IMR-90 (cell line): ENCODE results near the gene ZBTB40. TPM values are rescaled to one million over a fixed set of nuclear protein-coding genes. Genes with fewer than 3 reads are reported as not detected.
A peak's percentile ranks its signal among the peaks of the same experiment; 100 is the strongest.

ENCODE experiments used
- ATAC-seq: fragments of 200-7000 bp; cut with Tn5 transposase; 2 replicates; pipeline ENCODE4 v1.9.1; 2020; ENCODE audit warnings: low read depth, mild to moderate bottlenecking, moderate library complexity
- BruUV-seq: library from RNA; stranded (reverse); fragments of 400-500 nt; replicated peaks from 2 replicates; lab custom pipeline; 2021; lab: Mats Ljungman, UMichigan
- CTCF ChIA-PET: fragments of 300-600 bp; formaldehyde crosslinking; extraction: SDS; loops from one replicate; lab custom pipeline; 2021; ENCODE audit warnings: antibody characterized with exemption; lab: Yijun Ruan, JAX
- POLR2A ChIA-PET: fragments of 300-600 bp; sonication (Branson Sonifier 250); formaldehyde crosslinking; loops from one replicate; lab custom pipeline; 2022; ENCODE audit warnings: antibody characterized with exemption; ENCODE audit not compliant: unreplicated experiment; lab: Charles Lee
- DNase-seq: peaks from one replicate; pipeline ENCODE4 v3.0.0; 2013
- H2AFZ ChIP-seq: replicated peaks from 2 replicates; pipeline ENCODE3; 2013; ENCODE audit warnings: low read length, mild to moderate bottlenecking; ENCODE audit not compliant: poor library complexity
- H2AK5ac ChIP-seq: 2 replicates; pipeline ENCODE4 v1.6.1; 2013; ENCODE audit warnings: low read depth, low read length, inconsistent platforms
- H2AK9ac ChIP-seq: replicated peaks from 2 replicates; pipeline ENCODE3; 2013; ENCODE audit warnings: mild to moderate bottlenecking, low read depth, low read length, moderate library complexity; ENCODE audit not compliant: poor library complexity
- H2BK120ac ChIP-seq: 2 replicates; pipeline ENCODE4 v1.6.1; 2013; ENCODE audit warnings: low read depth, low read length, inconsistent platforms
- H2BK15ac ChIP-seq: 3 replicates; pipeline ENCODE4 v1.6.1; 2013; ENCODE audit warnings: low read depth, low read length, inconsistent platforms
- H2BK20ac ChIP-seq: 2 replicates; pipeline ENCODE4 v1.6.1; 2013; ENCODE audit warnings: low read depth, mild to moderate bottlenecking, inconsistent platforms, low read length, moderate library complexity
- H2BK5ac ChIP-seq: 2 replicates; pipeline ENCODE4 v1.6.1; 2013; ENCODE audit warnings: mild to moderate bottlenecking, low read depth, low read length, inconsistent platforms; ENCODE audit not compliant: poor library complexity, severe bottlenecking
- H3K14ac ChIP-seq: replicated peaks from 2 replicates; pipeline ENCODE4 v1.6.1; 2013; ENCODE audit warnings: low read depth, low read length, inconsistent platforms
- H3K18ac ChIP-seq: 2 replicates; pipeline ENCODE4 v1.6.1; 2013; ENCODE audit warnings: low read depth, low read length, control low read depth
- H3K23ac ChIP-seq: 2 replicates; pipeline ENCODE4 v1.6.1; 2013; ENCODE audit warnings: low read depth, low read length, inconsistent platforms
- H3K27ac ChIP-seq: 2 replicates; pipeline ENCODE4 v1.5.1; 2013; ENCODE audit warnings: mild to moderate bottlenecking, control low read depth, low read length; ENCODE audit not compliant: insufficient read depth
- H3K27me3 ChIP-seq: 2 replicates; pipeline ENCODE4 v1.6.1; 2013; ENCODE audit warnings: low read length; ENCODE audit not compliant: control insufficient read depth, insufficient read depth
- H3K36me3 ChIP-seq: 2 replicates; pipeline ENCODE4 v1.6.1; 2013; ENCODE audit warnings: low read length, mixed read lengths; ENCODE audit not compliant: control insufficient read depth, insufficient read depth
- H3K4ac ChIP-seq: 2 replicates; pipeline ENCODE4 v1.6.1; 2013; ENCODE audit warnings: low read depth, low read length, inconsistent platforms
- H3K4me1 ChIP-seq: 2 replicates; pipeline ENCODE4 v1.6.1; 2013; ENCODE audit warnings: low read length, mixed read lengths; ENCODE audit not compliant: control insufficient read depth, insufficient read depth
- H3K4me2 ChIP-seq: 2 replicates; pipeline ENCODE4 v1.6.1; 2013; ENCODE audit warnings: low read depth, mild to moderate bottlenecking, control low read depth, low read length, moderate library complexity
- H3K4me3 ChIP-seq: 2 replicates; pipeline ENCODE4 v1.5.1; 2013; ENCODE audit warnings: low read depth, mild to moderate bottlenecking, control low read depth, low read length, moderate library complexity; ENCODE audit not compliant: insufficient read depth
- H3K56ac ChIP-seq: 2 replicates; pipeline ENCODE4 v1.6.1; 2013; ENCODE audit warnings: low read length, inconsistent platforms; ENCODE audit not compliant: insufficient read depth; ENCODE audit errors: extremely low read depth
- H3K79me1 ChIP-seq, 2 experiments: 2 replicates each; pipeline ENCODE4 v1.6.1; 2013; ENCODE audit warnings: low read length in 2 of 2, inconsistent platforms in 1 of 2, low read depth in 1 of 2
- H3K9ac ChIP-seq: 2 replicates; pipeline ENCODE4 v1.6.1; 2013; ENCODE audit warnings: low read depth, low read length, control low read depth
- H3K9me1 ChIP-seq: 2 replicates; pipeline ENCODE4 v1.6.1; 2013; ENCODE audit warnings: low read length, inconsistent platforms; ENCODE audit not compliant: insufficient read depth
- H3K9me3 ChIP-seq: 2 replicates; pipeline ENCODE4 v1.6.1; 2013; ENCODE audit warnings: low read length; ENCODE audit not compliant: control insufficient read depth, insufficient read depth
- H4K20me1 ChIP-seq: 2 replicates; pipeline ENCODE4 v1.6.1; 2013; ENCODE audit warnings: low read length, inconsistent platforms; ENCODE audit not compliant: insufficient read depth
- H4K5ac ChIP-seq: 2 replicates; pipeline ENCODE4 v1.6.1; 2013; ENCODE audit warnings: mild to moderate bottlenecking, low read depth, low read length, control low read depth
- H4K8ac ChIP-seq, 2 experiments: 2 replicates each; pipeline ENCODE4 v1.6.1; 2013; ENCODE audit warnings: low read depth in 2 of 2, low read length in 2 of 2, control low read depth in 1 of 2, inconsistent platforms in 1 of 2
- H4K91ac ChIP-seq: 2 replicates; pipeline ENCODE4 v1.6.1; 2013; ENCODE audit warnings: low read depth, low read length, inconsistent platforms; ENCODE audit not compliant: insufficient read depth
- CHD1 ChIP-seq: IDR thresholded peaks from 2 replicates; pipeline ENCODE4 v1.6.1; 2012; ENCODE audit warnings: low read depth, low read length, improper control_type of control experiment
- CTCF ChIP-seq: conservative IDR thresholded peaks from 2 replicates; pipeline ENCODE4 v1.5.1; 2012; ENCODE audit warnings: mild to moderate bottlenecking, low read depth, low read length, improper control_type of control experiment
- RCOR1 ChIP-seq: IDR thresholded peaks from 2 replicates; pipeline ENCODE4 v1.6.1; 2012; ENCODE audit warnings: mild to moderate bottlenecking, low read length, improper control_type of control experiment; ENCODE audit not compliant: insufficient replicate concordance
- SMC3 ChIP-seq: fragments of 150-350 bp; IDR thresholded peaks from 2 replicates; pipeline ENCODE4 v1.6.1; 2016; ENCODE audit warnings: low read depth, mild to moderate bottlenecking, antibody characterized with exemption, low read length, moderate library complexity
- WGBS, 2 experiments: methylation state at CpG; one replicate each; pipeline versions ENCODE4 v1.1.5 to v1.1.7; 2013; ENCODE audit warnings: missing lambda C conversion rate in 2 of 2; ENCODE audit not compliant: insufficient read length in 1 of 2; ENCODE audit errors: extremely low coverage in 2 of 2; 5-methylcytosine and 5-hydroxymethylcytosine counted together
- dilution Hi-C: fragments of 300-500 bp; cut with HindIII; formaldehyde crosslinking; loops from one replicate; pipeline ENCODE4 v1.14.3; 2018; ENCODE audit warnings: low sequenced_read_pairs; ENCODE audit not compliant: unreplicated experiment
- in situ Hi-C: fragments of 300-500 bp; cut with MboI; formaldehyde crosslinking; loops from 3 replicates; pipeline ENCODE4 v1.14.3; 2019; ENCODE audit warnings: low sequenced_read_pairs, inconsistent platforms, mixed read lengths
- intact Hi-C: fragments of 100-400 bp; cut with micrococcal nuclease; formaldehyde crosslinking; loops from 2 replicates; pipeline ENCODE4 v1.10.0; 2022
- polyA plus RNA-seq, 3 experiments: library from polyadenylated mRNA; depleted of rRNA; stranded (reverse); fragments of >200 nt; gene quantifications; 2 replicates each; pipeline ENCODE4 v1.2.3, GENCODE V29; 2012; ENCODE audit warnings: low replicate concordance in 1 of 3
- total RNA-seq: library from RNA; depleted of rRNA; stranded (reverse); fragments of >200 nt; gene quantifications from 2 replicates; pipeline ENCODE4 v1.2.3, GENCODE V29; 2012

The ZBTB40 gene
- total and polyA plus RNA-seq, 2 of the 4 experiments (the other 2 are of a cell fraction) = 6.0 to 9.7 TPM

- ATAC-seq = no peak
These were observed 50.6 kb downstream of the ZBTB40 start for GRCh38 chr1:22502202-22502601.

More at GRCh38 chr1:22502202-22502601, 50.6 kb downstream of the ZBTB40 start:
- Histone ChIP-seq H3K4me3 (no peak overlapping the region), H3K9me1 (peaks cover 8% of the 10 kb centered on the region), H2AK9ac (no peak overlapping the region), H3K4ac (no peak overlapping the region), H3K9ac (no peak overlapping the region), H4K91ac (no peak overlapping the region), H3K14ac (no peak overlapping the region), H3K18ac (no peak overlapping the region), H3K4me1 (peaks cover 7% of the 10 kb centered on the region; the same call in 1 of the 2 replicates), H3K9me3 (no peaks in the 10 kb centered on the region), H3K36me3 (peaks cover 10% of the 10 kb centered on the region), H3K27ac (no peak overlapping the region), H3K56ac (no peak overlapping the region), H3K79me1 (peaks cover 0 to 15% of the 10 kb centered on the region in 2 experiments; a peak in 3 of 4 replicates), H3K27me3 (no peaks in the 10 kb centered on the region), H3K4me2 (no peak overlapping the region), H2BK120ac (no peak overlapping the region), H4K8ac (no peak overlapping the region), H2BK20ac (no peak overlapping the region), H3K23ac (no peak overlapping the region), H2AFZ (no peak overlapping the region), H2AK5ac (no peak overlapping the region), H4K20me1 (no peaks in the 10 kb centered on the region), H4K5ac (no peak overlapping the region), H2BK15ac (no peak overlapping the region), H2BK5ac (peak overlapping the region; percentile 27)
- no peak for TF ChIP-seq CHD1
- no peak for TF ChIP-seq SMC3
- no peak for TF ChIP-seq CTCF
- no peak for TF ChIP-seq RCOR1
- no peak for DNase-seq
- dilution Hi-C loops = no loop called here
- no TSS peak for BruUV-seq
- intact Hi-C loops = no loop called here
- POLR2A ChIA-PET = no interaction called here
- in situ Hi-C loops = no loop called here
- CTCF ChIA-PET = no interaction called here
- WGBS, 2 experiments = no CpG with 5 or more reads among the region's 1 CpG
